Measurements from ENCODE around the gene NFKBIB. TPM values are rescaled to one million over a fixed set of nuclear protein-coding genes. Genes with fewer than 3 reads are reported as not detected.
A peak's percentile ranks its signal among the peaks of the same experiment; 100 is the strongest.

Gene NFKBIB
- total and polyA plus RNA-seq, 2 of the 13 experiments (the other 11 are each of a cell fraction or from before 2014, with no cell fraction given), result 8.6 to 14.9 TPM

- TF ChIP-seq PRDM15 (CRISPR knock-in tag; IDR thresholded peaks at IDR 0.05) (no peak), ZNF274 (CRISPR knock-in tag; IDR thresholded peaks at IDR 0.05) (no peak), SOX13 (IDR thresholded peaks at IDR 0.05) (no peak), SOX13 (CRISPR knock-in tag; conservative IDR thresholded peaks at IDR 0.05 in 1 of 2, IDR thresholded peaks at IDR 0.05 in 1 of 2) (0 out of 4 replicates have a peak, but pooled peaks of 1 of the 2 experiments have one; percentile 2), CBX5 (CRISPR knock-in tag; IDR thresholded peaks at IDR 0.05; ENCODE audit: borderline replicate concordance) (no peak), ZNF124 (CRISPR knock-in tag; IDR thresholded peaks at IDR 0.05) (no peak), GABPA (IDR thresholded peaks at IDR 0.05; ENCODE audit: low read depth, low read length) (no peak), GABPA (CRISPR knock-in tag; IDR thresholded peaks at IDR 0.05; ENCODE audit: low read depth) (no peak), FOSL2 (CRISPR knock-in tag; IDR thresholded peaks at IDR 0.05) (no peak), NFE2L2 (IDR thresholded peaks at IDR 0.05; ENCODE audit: low read length) (no peak), TFAP4 (IDR thresholded peaks at IDR 0.05; ENCODE audit: borderline replicate concordance, low read depth) (no peak), BHLHE40 (IDR thresholded peaks at IDR 0.05; ENCODE audit: low read length) (no peak; the same call in 1 of the 2 replicates), ZNF629 (CRISPR knock-in tag; conservative IDR thresholded peaks at IDR 0.05) (no peak), TFDP2 (CRISPR knock-in tag; IDR thresholded peaks at IDR 0.05) (no peak), MAF1 (CRISPR knock-in tag; IDR thresholded peaks at IDR 0.05; ENCODE audit: borderline replicate concordance) (no peak), ZNF296 (CRISPR knock-in tag; conservative IDR thresholded peaks at IDR 0.05) (no peak)
- TF ChIP-seq, protein P1, sequence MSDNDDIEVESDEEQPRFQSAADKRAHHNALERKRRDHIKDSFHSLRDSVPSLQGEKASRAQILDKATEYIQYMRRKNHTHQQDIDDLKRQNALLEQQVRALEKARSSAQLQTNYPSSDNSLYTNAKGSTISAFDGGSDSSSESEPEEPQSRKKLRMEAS (IDR thresholded peaks at IDR 0.05), result 0 out of 2 replicates have a peak, but pooled peaks have one; percentile 4
- TF ChIP-seq, protein P2, sequence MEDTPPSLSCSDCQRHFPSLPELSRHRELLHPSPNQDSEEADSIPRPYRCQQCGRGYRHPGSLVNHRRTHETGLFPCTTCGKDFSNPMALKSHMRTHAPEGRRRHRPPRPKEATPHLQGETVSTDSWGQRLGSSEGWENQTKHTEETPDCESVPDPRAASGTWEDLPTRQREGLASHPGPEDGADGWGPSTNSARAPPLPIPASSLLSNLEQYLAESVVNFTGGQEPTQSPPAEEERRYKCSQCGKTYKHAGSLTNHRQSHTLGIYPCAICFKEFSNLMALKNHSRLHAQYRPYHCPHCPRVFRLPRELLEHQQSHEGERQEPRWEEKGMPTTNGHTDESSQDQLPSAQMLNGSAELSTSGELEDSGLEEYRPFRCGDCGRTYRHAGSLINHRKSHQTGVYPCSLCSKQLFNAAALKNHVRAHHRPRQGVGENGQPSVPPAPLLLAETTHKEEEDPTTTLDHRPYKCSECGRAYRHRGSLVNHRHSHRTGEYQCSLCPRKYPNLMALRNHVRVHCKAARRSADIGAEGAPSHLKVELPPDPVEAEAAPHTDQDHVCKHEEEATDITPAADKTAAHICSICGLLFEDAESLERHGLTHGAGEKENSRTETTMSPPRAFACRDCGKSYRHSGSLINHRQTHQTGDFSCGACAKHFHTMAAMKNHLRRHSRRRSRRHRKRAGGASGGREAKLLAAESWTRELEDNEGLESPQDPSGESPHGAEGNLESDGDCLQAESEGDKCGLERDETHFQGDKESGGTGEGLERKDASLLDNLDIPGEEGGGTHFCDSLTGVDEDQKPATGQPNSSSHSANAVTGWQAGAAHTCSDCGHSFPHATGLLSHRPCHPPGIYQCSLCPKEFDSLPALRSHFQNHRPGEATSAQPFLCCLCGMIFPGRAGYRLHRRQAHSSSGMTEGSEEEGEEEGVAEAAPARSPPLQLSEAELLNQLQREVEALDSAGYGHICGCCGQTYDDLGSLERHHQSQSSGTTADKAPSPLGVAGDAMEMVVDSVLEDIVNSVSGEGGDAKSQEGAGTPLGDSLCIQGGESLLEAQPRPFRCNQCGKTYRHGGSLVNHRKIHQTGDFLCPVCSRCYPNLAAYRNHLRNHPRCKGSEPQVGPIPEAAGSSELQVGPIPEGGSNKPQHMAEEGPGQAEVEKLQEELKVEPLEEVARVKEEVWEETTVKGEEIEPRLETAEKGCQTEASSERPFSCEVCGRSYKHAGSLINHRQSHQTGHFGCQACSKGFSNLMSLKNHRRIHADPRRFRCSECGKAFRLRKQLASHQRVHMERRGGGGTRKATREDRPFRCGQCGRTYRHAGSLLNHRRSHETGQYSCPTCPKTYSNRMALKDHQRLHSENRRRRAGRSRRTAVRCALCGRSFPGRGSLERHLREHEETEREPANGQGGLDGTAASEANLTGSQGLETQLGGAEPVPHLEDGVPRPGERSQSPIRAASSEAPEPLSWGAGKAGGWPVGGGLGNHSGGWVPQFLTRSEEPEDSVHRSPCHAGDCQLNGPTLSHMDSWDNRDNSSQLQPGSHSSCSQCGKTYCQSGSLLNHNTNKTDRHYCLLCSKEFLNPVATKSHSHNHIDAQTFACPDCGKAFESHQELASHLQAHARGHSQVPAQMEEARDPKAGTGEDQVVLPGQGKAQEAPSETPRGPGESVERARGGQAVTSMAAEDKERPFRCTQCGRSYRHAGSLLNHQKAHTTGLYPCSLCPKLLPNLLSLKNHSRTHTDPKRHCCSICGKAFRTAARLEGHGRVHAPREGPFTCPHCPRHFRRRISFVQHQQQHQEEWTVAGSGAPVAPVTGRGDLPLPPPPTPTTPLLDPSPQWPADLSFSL (CRISPR knock-in tag; IDR thresholded peaks at IDR 0.05), result no peak
Measured at GRCh38 chr19:38900202-38900629, 447 bp downstream of the NFKBIB start (continued).
